ENCODE measurements around the gene MAGI2. TPM values are rescaled to one million over a fixed set of nuclear protein-coding genes. Genes with fewer than 3 reads are reported as not detected.
A peak's percentile ranks its signal among the peaks of the same experiment; 100 is the strongest.
"Not testable (repeated sequence)": the region's sequence is repeated elsewhere in the genome, so short reads cannot be mapped to it uniquely, and the experiment has no call there.

The MAGI2 gene
- polyA plus RNA-seq, 1 donor: 4.2 TPM

- not testable (repeated sequence) for DNase-seq
Measured at GRCh38 chr7:79442766-79443165, 10.7 kb downstream of the MAGI2 start.

- DNase-seq: no peak
Measured at GRCh38 chr7:79436378-79436777, 17.1 kb downstream of the MAGI2 start.

- DNase-seq: no peak
Measured at GRCh38 chr7:79434867-79435266, 18.6 kb downstream of the MAGI2 start.

- no peak for DNase-seq
Measured at GRCh38 chr7:79434098-79434497, 19.4 kb downstream of the MAGI2 start.

GRCh38 chr7:79430391-79430790 is 23.1 kb downstream of the MAGI2 start:
- DNase-seq: no peak

GRCh38 chr7:79425665-79426064 is 27.8 kb downstream of the MAGI2 start:
- DNase-seq: no peak

GRCh38 chr7:79421751-79422150 is 31.7 kb downstream of the MAGI2 start:
- DNase-seq: no peak

GRCh38 chr7:79420464-79420863 is 33.0 kb downstream of the MAGI2 start:
- DNase-seq: no peak

- no peak for DNase-seq
Measured at GRCh38 chr7:79414910-79415309, 38.6 kb downstream of the MAGI2 start.

- no peak for DNase-seq
Measured at GRCh38 chr7:79412915-79413314, 40.6 kb downstream of the MAGI2 start.

GRCh38 chr7:79412438-79412837 is 41.0 kb downstream of the MAGI2 start:
- DNase-seq: no peak

GRCh38 chr7:79410345-79410744 is 43.1 kb downstream of the MAGI2 start:
- DNase-seq: no peak

GRCh38 chr7:79407351-79407750 is 46.1 kb downstream of the MAGI2 start:
- DNase-seq: no peak

GRCh38 chr7:79406371-79406770 is 47.1 kb downstream of the MAGI2 start:
- DNase-seq: no peak

GRCh38 chr7:79405368-79405767 is 48.1 kb downstream of the MAGI2 start:
- DNase-seq: no peak

GRCh38 chr7:79403879-79404278 is 49.6 kb downstream of the MAGI2 start:
- no peak for DNase-seq

- peak; percentile 21 for DNase-seq
Measured at GRCh38 chr7:79403451-79403850, 50.0 kb downstream of the MAGI2 start.

GRCh38 chr7:79401254-79401653 is 52.2 kb downstream of the MAGI2 start:
- DNase-seq: no peak

- DNase-seq: no peak
Measured at GRCh38 chr7:79400222-79400621, 53.2 kb downstream of the MAGI2 start.

- DNase-seq: no peak
Measured at GRCh38 chr7:79398138-79398749, 55.2 kb downstream of the MAGI2 start.

GRCh38 chr7:79386688-79387422 is 66.6 kb downstream of the MAGI2 start:
- no peak for DNase-seq

GRCh38 chr7:79381921-79382320 is 71.5 kb downstream of the MAGI2 start:
- DNase-seq: no peak

GRCh38 chr7:79377097-79377496 is 76.4 kb downstream of the MAGI2 start:
- DNase-seq: no peak

GRCh38 chr7:79376299-79377025 is 77.0 kb downstream of the MAGI2 start:
- DNase-seq: no peak

All from hindlimb muscle (tissue), 1 donor.